CD4-positive, CD25-positive, alpha-beta regulatory T cell (primary cell): ENCODE measurements around the gene AFF3. TPM values are rescaled to one million over a fixed set of nuclear protein-coding genes. Genes with fewer than 3 reads are reported as not detected.
A peak's percentile ranks its signal among the peaks of the same experiment; 100 is the strongest.

Experiments used
- ATAC-seq, 2 donors: fragments of 150-1000 bp; cut with Tn5 transposase; one replicate each; pipeline ENCODE4 v1.10.0; 2021; ENCODE audit warnings: low read depth in 2 of 2, moderate number of reproducible peaks in 2 of 2, moderate library complexity in 1 of 2
- DNase-seq, 3 donors: peaks; one replicate each; pipeline versions ENCODE4 v3.0.0 to v3.0.0-alpha.2; 2012 to 2022; ENCODE audit warnings: mixed read lengths in 1 of 3
- H3K27ac ChIP-seq: one replicate; pipeline ENCODE4 v1.7.0; 2013; ENCODE audit warnings: mild to moderate bottlenecking, low read length; ENCODE audit not compliant: insufficient read depth, poor library complexity, severe bottlenecking
- H3K27me3 ChIP-seq: one replicate; pipeline ENCODE4 v1.7.0; 2013; ENCODE audit warnings: low read length; ENCODE audit not compliant: control insufficient read depth, insufficient read depth
- H3K36me3 ChIP-seq: one replicate; pipeline ENCODE4 v1.7.0; 2013; ENCODE audit warnings: mild to moderate bottlenecking, low read length, moderate library complexity; ENCODE audit not compliant: control insufficient read depth, insufficient read depth
- H3K4me1 ChIP-seq: 2 replicates; pipeline ENCODE4 v1.7.0; 2013; ENCODE audit warnings: mild to moderate bottlenecking, low read length; ENCODE audit not compliant: insufficient read depth, control insufficient read depth, poor library complexity, severe bottlenecking
- H3K4me3 ChIP-seq: one replicate; pipeline ENCODE4 v1.7.0; 2013; ENCODE audit warnings: low read depth, mild to moderate bottlenecking, low read length, moderate library complexity
- H3K9me3 ChIP-seq, 2 experiments: 1 replicate in 1 of 2; 2 replicates in 1 of 2; pipeline ENCODE4 v1.7.0; 2013; ENCODE audit warnings: low read length in 2 of 2, mild to moderate bottlenecking in 1 of 2, moderate library complexity in 1 of 2; ENCODE audit not compliant: control insufficient read depth in 2 of 2
- H3K27ac Mint-ChIP-seq, 3 donors: one replicate each; pipeline ENCODE4 v1.8.0; 2020 to 2022; ENCODE audit warnings: mild to moderate bottlenecking in 3 of 3, mixed read lengths in 3 of 3, moderate library complexity in 2 of 3
- H3K27me3 Mint-ChIP-seq: one replicate; pipeline ENCODE4 v1.8.0; 2022; ENCODE audit warnings: mild to moderate bottlenecking, mixed read lengths
- H3K36me3 Mint-ChIP-seq: one replicate; pipeline ENCODE4 v1.8.0; 2020; ENCODE audit warnings: mixed read lengths
- H3K4me1 Mint-ChIP-seq, 4 donors: one replicate each; pipeline ENCODE4 v1.8.0; 2020 to 2022; ENCODE audit warnings: mixed read lengths in 4 of 4, mild to moderate bottlenecking in 1 of 4
- H3K4me3 Mint-ChIP-seq, 4 donors: one replicate each; pipeline ENCODE4 v1.8.0; 2020 to 2022; ENCODE audit warnings: mild to moderate bottlenecking in 4 of 4, mixed read lengths in 4 of 4, moderate library complexity in 3 of 4
- H3K9me3 Mint-ChIP-seq, 7 donors: one replicate each; pipeline ENCODE4 v1.8.0; 2020 to 2022; ENCODE audit warnings: mixed read lengths in 7 of 7, mild to moderate bottlenecking in 3 of 7, moderate library complexity in 2 of 7
- polyA plus RNA-seq, 4 donors: library from polyadenylated mRNA; unstranded; fragments of 300-500 nt; fragmentation: Illumina TruSeq; gene quantifications; one replicate each; pipeline ENCODE4 v1.2.3, GENCODE V29; 2021
- total RNA-seq: library from RNA; stranded (reverse); gene quantifications from one replicate; pipeline ENCODE4 v1.2.3, GENCODE V29; 2022

The AFF3 gene
- total and polyA plus RNA-seq, 5 donors from 2014 or later, result 0.82 to 10.1 (median 4.2) TPM

DNA sequence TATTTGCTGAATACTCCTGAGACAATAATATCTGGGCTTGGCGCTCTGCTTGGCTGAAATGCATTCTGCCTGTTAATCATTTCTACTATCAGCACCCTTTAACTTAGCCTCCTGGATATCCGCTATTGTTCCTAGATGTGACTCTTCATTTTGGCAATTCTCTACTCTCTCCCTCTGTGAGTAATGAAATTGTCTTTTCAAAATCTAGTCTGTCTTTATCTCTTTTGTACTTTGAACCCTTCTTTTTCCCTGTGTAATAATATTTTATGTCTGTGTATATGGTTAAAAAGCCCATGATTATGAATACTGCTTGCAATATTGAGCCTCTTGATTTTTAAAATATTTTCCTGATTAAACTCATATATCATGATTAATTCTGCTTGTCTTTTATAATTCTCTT is 646.4 kb downstream of the AFF3 start:
- H3K27me3 Mint-ChIP-seq, result peaks cover 50% of the 10 kb centered on the region
- no peak for ATAC-seq

More for the DNA sequence above, 646.4 kb downstream of the AFF3 start:
- Mint-ChIP-seq H3K4me1 (peaks cover 0 to 4% (median under 1%) of the 10 kb centered on the region in 4 donors), H3K4me3 (peak overlapping the region in 1 of 4 donors; percentile 2), H3K36me3 (no peaks in the 10 kb centered on the region), H3K9me3 (no peaks in the 10 kb centered on the region), H3K27ac (no peak overlapping the region)
- no peaks in the 10 kb centered on the region for H3K36me3 ChIP-seq
- H3K4me1 ChIP-seq, result no peaks in the 10 kb centered on the region
- H3K27ac ChIP-seq, result no peak overlapping the region
- peaks cover 8% of the 10 kb centered on the region for H3K27me3 ChIP-seq
- DNase-seq, result no peak
- H3K4me3 ChIP-seq, result no peak overlapping the region
- no peaks in the 10 kb centered on the region for H3K9me3 ChIP-seq

Other genes with a start within 250 kb of the AFF3 start
- gene LONRF2, start 179.9 kb upstream of the AFF3 start, total RNA-seq, result 0.42 TPM
- gene LONRF2, start 179.9 kb upstream of the AFF3 start, polyA plus RNA-seq, result not detected